A673 (cell line): ENCODE results near the gene CC2D1A.

ENCODE experiments used
- CTCF ChIP-seq: fragments of 300-800, 200-600 bp; sonication (generic); conservative IDR thresholded peaks from 2 replicates; pipeline ENCODE4 v1.5.1; 2017; ENCODE audit warnings: low read depth, mild to moderate bottlenecking, antibody characterized with exemption, low read length, moderate library complexity, mixed read lengths
- EZH2 ChIP-seq: fragments of 200-600 bp; sonication (generic); IDR thresholded peaks from 2 replicates; pipeline ENCODE4 v1.6.1; 2017; ENCODE audit warnings: borderline replicate concordance, low read depth, mild to moderate bottlenecking, mixed read lengths, antibody characterized with exemption, low read length; ENCODE audit not compliant: poor library complexity, severe bottlenecking

- TF ChIP-seq CTCF (no peak), EZH2 (no peak)
Observed at GRCh38 chr19:13906910-13907309, 909 bp downstream of the CC2D1A start.
